LNCaP clone FGC (cell line): ENCODE results near the gene CLIC4.
"Not testable (repeated sequence)": the region's sequence is repeated elsewhere in the genome, so short reads cannot be mapped to it uniquely, and the experiment has no call there.

ENCODE experiments used
- DNase-seq: peaks from one replicate; pipeline ENCODE4 v3.0.0-alpha.2; 2011; ENCODE audit warnings: low read depth
- H3K4me3 ChIP-seq: 2 replicates; pipeline ENCODE4 v1.5.1; 2011; ENCODE audit warnings: mild to moderate bottlenecking, low read depth, low read length, control low read depth
- CTCF ChIP-seq: IDR thresholded peaks from 2 replicates; pipeline ENCODE4 v1.5.1; 2012; ENCODE audit warnings: mild to moderate bottlenecking; ENCODE audit not compliant: control insufficient read depth, insufficient read depth; ENCODE audit errors: extremely low read depth

Gene CLIC4

GRCh38 chr1:24744911-24745710, at the start of gene CLIC4:
TSS of gene CLIC4 (plus strand) at chr1:24745447. CDS start at chr1:24745554, 107 bp downstream.
- peak; percentile 76 for DNase-seq
- peak within 1 kb of the TSS; percentile 60 for H3K4me3 ChIP-seq
- no peak for TF ChIP-seq CTCF

DNA sequence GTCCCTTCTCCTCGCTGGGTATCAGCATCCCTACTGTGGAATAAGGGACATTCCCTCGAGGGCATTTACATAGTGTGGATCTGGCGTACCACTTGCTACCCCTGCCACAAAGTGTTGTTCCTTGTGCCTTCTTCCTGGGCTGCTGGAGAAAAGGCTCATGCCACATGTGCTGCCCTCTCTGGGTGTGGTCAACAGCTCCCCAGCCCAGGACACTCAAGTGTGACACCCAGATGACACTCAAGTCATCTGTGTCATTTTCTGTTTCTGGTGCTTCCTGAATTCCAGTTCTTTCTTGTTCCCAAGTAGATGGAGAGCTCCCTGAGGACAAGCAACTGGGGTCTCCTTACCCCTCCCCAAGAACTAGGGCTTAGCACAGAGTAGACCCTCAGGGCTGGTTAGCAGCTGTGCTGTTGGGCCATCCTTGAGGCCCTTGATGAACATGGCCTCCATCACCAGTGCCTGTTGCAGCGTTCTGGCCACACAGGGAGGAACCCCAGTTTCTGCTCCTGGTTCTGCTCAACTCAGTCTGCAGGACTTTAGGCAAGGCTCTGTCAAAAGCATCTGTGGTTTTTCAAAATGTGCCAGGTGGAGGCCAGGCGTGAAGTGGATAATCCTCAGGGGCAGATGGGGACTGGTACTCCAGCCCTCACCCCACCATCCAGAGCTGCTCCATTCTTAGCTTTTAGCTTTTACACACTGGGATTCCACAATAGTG, 49.0 kb upstream of the CLIC4 start:
- no peak for DNase-seq
- no peak for TF ChIP-seq CTCF
- no peak overlapping the region for H3K4me3 ChIP-seq

DNA sequence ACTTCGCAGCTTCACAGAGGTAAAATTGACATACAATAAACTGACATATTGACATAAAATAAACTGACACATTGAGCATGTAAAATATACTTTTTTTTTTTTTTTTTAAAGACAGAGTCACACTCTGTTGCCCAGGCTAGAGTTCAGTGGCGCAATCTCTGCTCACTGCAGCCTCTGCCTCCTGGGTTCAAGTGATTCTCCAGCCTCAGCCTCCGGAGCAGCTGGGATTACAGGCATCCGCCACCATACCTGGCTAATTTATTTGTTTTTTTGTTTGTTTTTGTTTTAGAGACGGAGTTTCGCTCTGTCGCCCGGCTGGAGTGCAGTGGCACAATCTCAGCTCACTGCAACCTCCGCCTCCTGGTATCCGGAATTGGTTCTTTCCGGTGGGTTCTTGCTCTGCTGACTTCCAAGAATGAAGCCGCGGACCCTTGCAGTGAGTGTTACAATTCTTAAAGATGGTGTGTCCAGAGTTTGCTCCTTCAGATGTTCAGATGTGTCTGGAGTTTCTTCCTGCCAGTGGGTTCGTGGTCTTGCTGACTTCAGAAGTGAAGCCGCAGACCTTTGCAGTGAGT, 48.4 kb upstream of the CLIC4 start:
- no peak overlapping the region for H3K4me3 ChIP-seq
- no peak for TF ChIP-seq CTCF

DNA sequence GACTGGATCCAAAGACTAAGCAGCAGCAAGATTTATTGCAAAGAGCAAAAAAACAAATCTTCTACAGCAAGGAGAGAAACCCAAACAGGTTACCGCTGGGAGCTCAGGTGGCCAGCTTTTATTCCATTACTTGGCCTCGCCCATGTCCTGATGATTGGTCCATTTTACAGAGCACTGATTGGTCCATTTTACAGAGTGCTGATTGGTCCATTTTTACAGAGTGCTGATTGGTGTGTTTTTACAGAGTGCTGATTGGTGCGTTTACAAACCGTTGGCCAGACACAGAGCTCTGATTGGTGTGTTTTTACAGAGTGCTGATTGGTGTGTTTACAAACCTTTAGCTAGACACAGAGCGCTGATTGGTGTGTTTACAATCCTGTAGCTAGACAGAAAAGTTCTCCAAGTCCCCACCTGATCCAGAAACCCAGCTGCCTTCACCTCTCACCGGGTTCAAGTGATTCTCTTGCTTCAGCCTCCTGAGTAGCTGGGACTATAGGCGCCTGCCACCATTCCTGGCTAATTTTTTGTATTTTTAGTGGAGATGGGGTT, 47.7 kb upstream of the CLIC4 start:
- H3K4me3 ChIP-seq, DNase-seq: not testable (repeated sequence)

More for the DNA sequence above, 48.4 kb upstream of the CLIC4 start:
- no peak for DNase-seq

GRCh38 chr1:24698326-24698725, 46.9 kb upstream of the CLIC4 start:
- not testable (repeated sequence) for DNase-seq, H3K4me3 ChIP-seq

DNA sequence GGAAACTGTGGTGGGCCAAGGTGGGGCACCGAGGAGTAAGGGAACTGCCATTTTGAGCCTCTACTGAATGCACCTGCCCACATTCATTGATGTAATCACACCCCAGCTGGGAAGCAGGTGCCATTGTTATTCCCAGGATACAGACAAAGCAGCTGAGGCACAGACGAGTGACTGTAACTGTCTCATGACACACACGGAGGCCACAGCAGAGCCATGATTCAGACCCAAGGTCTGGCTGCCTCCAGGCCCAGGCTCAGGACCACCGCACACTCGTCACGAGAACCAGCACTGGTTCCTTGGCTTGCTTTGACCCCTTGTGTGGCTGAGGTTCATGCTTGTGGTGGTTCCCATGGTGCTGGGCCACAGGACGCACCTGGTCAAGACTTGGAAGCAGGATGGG, 45.6 kb upstream of the CLIC4 start:
- no peak for TF ChIP-seq CTCF
- H3K4me3 ChIP-seq = no peak overlapping the region
- no peak for DNase-seq

DNA sequence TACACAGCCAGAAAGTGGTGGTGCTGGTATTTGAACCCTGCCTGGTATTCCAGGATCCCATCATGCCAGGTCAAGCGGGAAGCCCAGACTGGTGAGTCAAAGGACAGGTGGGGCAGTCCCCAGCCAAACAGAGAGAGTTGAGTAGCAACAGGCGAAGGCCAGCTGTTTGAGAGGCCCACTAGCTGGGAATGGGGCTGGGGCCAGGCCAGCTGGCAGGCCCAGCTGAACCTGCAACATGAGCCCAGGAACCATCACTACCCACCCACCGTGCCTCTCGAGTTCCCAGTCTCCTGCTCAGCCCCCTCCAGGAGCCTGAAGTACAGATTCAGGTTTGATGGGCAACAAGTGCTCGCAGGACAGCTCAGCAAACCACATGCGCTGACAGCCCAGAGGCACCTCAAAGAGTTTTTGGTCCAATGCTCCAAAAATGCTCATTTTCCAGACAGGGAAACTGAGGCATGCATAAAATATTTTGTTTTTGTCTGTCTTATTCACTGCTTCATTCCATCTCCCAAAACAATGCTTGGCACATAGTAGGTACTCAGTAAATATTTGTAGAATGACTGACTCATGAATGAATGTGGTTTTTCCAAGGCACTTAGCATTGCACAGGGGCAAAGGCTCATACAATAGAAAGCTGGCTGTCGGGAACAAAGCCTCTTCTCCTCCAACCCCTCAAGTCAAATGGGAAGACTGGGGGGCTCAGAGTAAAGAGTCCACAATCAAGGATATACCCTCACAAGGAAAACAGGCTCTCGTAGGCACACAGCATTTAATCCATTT, 42.5 kb upstream of the CLIC4 start:
- no peak for DNase-seq
- no peak overlapping the region for H3K4me3 ChIP-seq
- TF ChIP-seq CTCF = no peak
